Heart left ventricle (tissue), 13 donors: ENCODE data around the gene HYAL1.

ENCODE experiments used
- CTCF ChIP-seq, 12 donors: fragments of 200-600 bp; sonication (generic) in 4 of 12; IDR thresholded peaks; one replicate each; pipeline versions ENCODE4 v1.5.0 to v1.8.0; 2018 to 2022; ENCODE audit warnings: antibody characterized with exemption in 12 of 12, mild to moderate bottlenecking in 5 of 12
- POLR2A ChIP-seq, 2 donors: fragments of 450-650 bp; IDR thresholded peaks; one replicate each; pipeline ENCODE4 v1.6.1; 2017; ENCODE audit warnings: antibody characterized with exemption in 2 of 2, mild to moderate bottlenecking in 2 of 2, moderate library complexity in 2 of 2
- donor health status: ischemic (EF 13 %, LVEDD 7.1; RV severe dilation, severe dysfunction).
- donor health status: DM: no; HTN: yes; CAD: no.
- donor health status: DM: no; HTN: no; CAD: no.
- donor health status: ischemic (EF 25% LVEDD 6.9; RV normal size, moderate dysfunction).
- donor health status: ischemic (EF 25% LVEDD 5.7; RV mildly dilated, moderate dysfunction).
- donor health status: ischemic (EF 35%, LVEDD 5.7; RV mildly dilated, moderate dysfunction).
- donor health status: nonischemic (EF 11% LVEDD 7.7; RV severe dilation, severe dysfunction).
- donor health status: DM: yes; HTN: yes; CAD: no.
- donor health status: PGD.
- donor health status: ischemic (EF 29% LVEDD 5.4; RV normal size, mild dysfunction).
- donor health status: nonischemic (EF 23%, LVEDD 6.1; RV moderate dilation, normal function).

DNA sequence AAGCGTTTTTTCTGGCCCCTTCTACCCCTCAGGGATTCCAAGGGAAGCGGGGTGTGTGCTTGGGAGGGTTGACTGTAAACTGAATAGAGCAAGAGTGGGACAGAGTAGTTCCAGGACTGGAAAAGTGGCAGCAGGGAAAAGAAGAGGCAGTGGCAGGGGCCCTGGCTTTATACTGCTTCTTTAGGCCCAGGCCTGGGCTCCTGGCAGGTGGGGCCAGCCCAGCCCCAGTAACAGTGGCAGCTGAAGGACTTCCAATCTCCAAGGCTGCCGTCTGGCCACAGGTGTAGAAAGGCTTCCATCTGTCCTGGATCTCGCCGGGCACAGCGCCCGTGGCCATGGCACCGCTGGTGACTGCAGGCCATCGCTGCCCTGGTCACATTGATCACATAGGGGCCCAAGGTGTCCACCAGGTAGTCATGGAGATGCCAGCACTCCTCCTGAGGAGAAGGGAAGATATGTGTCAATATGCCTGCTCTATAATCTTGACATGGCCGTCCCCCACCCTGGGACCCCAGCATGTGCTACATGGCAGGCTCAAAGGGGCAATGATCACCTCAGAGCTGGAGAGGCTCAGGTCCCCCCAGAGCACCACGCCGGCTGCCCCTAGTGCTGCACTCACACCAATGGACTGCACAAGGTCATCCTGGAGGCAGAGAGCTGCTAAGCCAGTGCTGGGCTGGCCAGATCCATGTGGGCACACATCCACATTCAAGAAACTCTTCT lies 10.1 kb downstream of the HYAL1 start:
- TF ChIP-seq POLR2A (IDR thresholded peaks at IDR 0.05), result no peak
- TF ChIP-seq CTCF (IDR thresholded peaks at IDR 0.05), result no peak
